ENCODE measurements around the gene KIAA0408. TPM values are rescaled to one million over a fixed set of nuclear protein-coding genes. Genes with fewer than 3 reads are reported as not detected.

The KIAA0408 gene
- total and polyA plus RNA-seq, 9 of the 15 experiments (the other 6 are each of a cell fraction or from before 2014, with no cell fraction given): 0.11 TPM; not detected in 8

- no peak for DNase-seq (ENCODE audit: extremely low read depth in 1 of 4, low spot score in 3 of 4)
Observed at GRCh38 chr6:127458817-127459216, 372 bp downstream of the KIAA0408 start.

More at GRCh38 chr6:127458817-127459216, 372 bp downstream of the KIAA0408 start:
- POLR2A ChIA-PET: no interaction called here
- in situ Hi-C loops (cut with MboI): no loop called here
- Histone ChIP-seq H3K4me2 (ENCODE audit: insufficient read depth, low read length) (no peak overlapping the region), H3K27me3 (ENCODE audit: control insufficient read depth in 2 of 2, insufficient read depth in 2 of 2, low read length in 2 of 2) (no peaks in the 10 kb centered on the region), H3K79me2 (ENCODE audit: control insufficient read depth, insufficient read depth, low read length) (no peaks in the 10 kb centered on the region), H3K9me3 (replicated peaks; ENCODE audit: control insufficient read depth, insufficient read depth, low read depth, low read length) (no peaks in the 10 kb centered on the region), H3K4me3 (no peak overlapping the region), H4K20me1 (replicated peaks; ENCODE audit: control insufficient read depth, insufficient read depth, low read length) (no peaks in the 10 kb centered on the region), H2AFZ (ENCODE audit: low read depth, low read length) (no peak overlapping the region), H3K4me1 (replicated peaks in 1 of 2; ENCODE audit: control insufficient read depth in 2 of 2, insufficient read depth in 2 of 2, low read length in 2 of 2) (no peaks in the 10 kb centered on the region), H3K9me1 (ENCODE audit: control insufficient read depth, insufficient read depth, low read length) (no peaks in the 10 kb centered on the region), H3K27ac (ENCODE audit: extremely low read depth, low read depth, low read length) (no peak overlapping the region), H3K36me3 (ENCODE audit: control insufficient read depth, insufficient read depth, low read length) (no peaks in the 10 kb centered on the region), H3K9ac (ENCODE audit: insufficient read depth in 1 of 2, low read depth in 2 of 2, low read length in 2 of 2) (no peak overlapping the region)
- no TSS peak for BruUV-seq (replicated peaks)
- CTCF ChIA-PET (ENCODE audit: low intra/inter-chr PET ratio): no interaction called here
- FAIRE-seq (no peak), ATAC-seq (no peak)
- intact Hi-C loops (cut with micrococcal nuclease): no loop called here
- TF ChIP-seq PHF20 (IDR thresholded peaks at IDR 0.05; ENCODE audit: partially characterized antibody) (no peak), ELF1 (tag; IDR thresholded peaks at IDR 0.05) (no peak), RAD21 (CRISPR knock-in tag; conservative IDR thresholded peaks at IDR 0.05 in 1 of 2, IDR thresholded peaks at IDR 0.05 in 1 of 2) (no peak), RBM25 (IDR thresholded peaks at IDR 0.05; ENCODE audit: low read depth, low read length, severe bottlenecking) (no peak), MEF2A (IDR thresholded peaks at IDR 0.05; ENCODE audit: control insufficient read depth, low read depth, low read length) (no peak), ZNF395 (CRISPR knock-in tag; IDR thresholded peaks at IDR 0.05) (no peak), SREBF1 (IDR thresholded peaks at IDR 0.05; ENCODE audit: borderline replicate concordance, low read depth, low read length) (no peak), FOSL1 (tag; conservative IDR thresholded peaks at IDR 0.05) (no peak), HNRNPLL (IDR thresholded peaks at IDR 0.05; ENCODE audit: low read depth, low read length, poor library complexity, severe bottlenecking) (no peak), FOXJ3 (CRISPR knock-in tag; IDR thresholded peaks at IDR 0.05) (no peak), RHOXF2B (CRISPR knock-in tag; conservative IDR thresholded peaks at IDR 0.05) (no peak)
- 0% methylated on average over 4 of the region's 4 CpGs for WGBS (ENCODE audit: insufficient coverage, low coverage, missing lambda C conversion rate)
